H7 (cell line): ENCODE results near the gene LCE1E. TPM values are rescaled to one million over a fixed set of nuclear protein-coding genes. Genes with fewer than 3 reads are reported as not detected.

Source experiments
- DNase-seq: peaks from one replicate; pipeline ENCODE4 v3.0.0; 2012
- H3K27me3 ChIP-seq: 2 replicates; pipeline ENCODE4 v1.6.0; 2011; ENCODE audit warnings: mild to moderate bottlenecking, low read length; ENCODE audit not compliant: control insufficient read depth, insufficient read depth
- H3K36me3 ChIP-seq: replicated peaks from 2 replicates; pipeline ENCODE4 v1.5.1; 2011; ENCODE audit warnings: low read length; ENCODE audit not compliant: control insufficient read depth, insufficient read depth
- H3K4me3 ChIP-seq: 2 replicates; pipeline ENCODE4 v1.5.1; 2011; ENCODE audit warnings: low read depth, mild to moderate bottlenecking, control low read depth, low read length, moderate library complexity; ENCODE audit not compliant: insufficient read depth
- total RNA-seq: library from RNA; depleted of rRNA; stranded (reverse); fragments of >200 nt; shearing (Covaris generic); gene quantifications from 2 replicates; pipeline ENCODE4 v1.2.3, GENCODE V29; 2014; rRNA removed

The LCE1E gene
- total RNA-seq, 1 experiment from 2014 or later, result not detected

DNA sequence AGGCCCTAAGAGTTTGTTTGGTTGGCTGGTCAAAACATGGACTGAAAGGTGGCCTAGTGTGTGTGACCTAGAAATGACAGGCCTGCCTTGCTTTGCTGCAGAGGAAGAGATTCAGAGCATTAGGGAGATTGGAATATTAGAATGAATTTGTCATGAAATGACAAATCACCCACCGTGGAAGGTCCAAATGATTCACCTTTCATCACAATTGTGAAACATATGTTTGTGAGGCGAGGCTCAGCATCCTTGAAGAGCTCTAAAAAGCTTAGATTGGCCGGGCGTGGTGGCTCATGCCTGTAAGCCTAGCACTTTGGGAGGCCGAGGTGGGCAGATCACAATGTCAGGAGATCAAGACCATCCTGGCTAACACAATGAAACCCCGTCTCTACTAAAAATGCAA, 31.3 kb downstream of the LCE1E start:
- Histone ChIP-seq H3K36me3 (no peaks in the 10 kb centered on the region), H3K27me3 (no peaks in the 10 kb centered on the region), H3K4me3 (no peak overlapping the region)
- no peak for DNase-seq

DNA sequence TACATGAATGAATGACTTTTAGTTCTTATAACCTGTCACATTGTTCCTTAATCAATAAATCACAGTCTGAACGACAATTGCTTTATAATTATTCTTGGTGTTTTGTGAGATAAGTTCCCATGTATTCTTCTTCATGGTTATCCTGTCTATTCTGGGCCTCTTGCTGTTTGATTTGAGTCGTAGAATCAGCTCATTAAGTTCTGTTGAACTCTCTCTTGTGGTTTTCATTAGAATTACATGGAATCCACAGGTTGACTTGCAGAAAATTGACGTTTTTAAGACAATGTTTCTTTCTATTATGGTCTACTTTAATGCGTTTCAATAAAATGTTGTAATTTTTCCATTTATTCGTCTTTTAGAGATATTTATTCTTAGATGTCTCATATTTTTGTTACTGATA, 37.2 kb downstream of the LCE1E start:
- Histone ChIP-seq H3K36me3 (no peaks in the 10 kb centered on the region), H3K27me3 (no peaks in the 10 kb centered on the region), H3K4me3 (no peak overlapping the region)
- DNase-seq, result no peak

DNA sequence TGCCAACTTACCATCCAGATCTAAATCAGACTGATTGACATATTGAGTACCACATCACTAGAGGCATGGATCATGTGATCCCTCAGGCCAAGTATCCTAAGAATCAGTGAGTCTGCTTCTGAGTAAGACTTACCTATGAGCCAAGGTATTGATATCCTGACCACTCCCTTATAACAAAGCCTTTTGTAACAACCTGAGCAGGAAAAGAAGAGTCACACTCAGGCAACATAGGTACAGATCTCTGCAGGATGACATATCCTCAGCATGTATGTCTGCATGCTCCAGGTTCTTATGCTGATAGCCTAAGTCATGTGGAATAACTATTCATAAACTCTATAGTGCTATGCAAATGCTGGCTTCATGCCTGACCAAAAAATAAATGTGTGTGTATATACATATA, 38.9 kb downstream of the LCE1E start:
- Histone ChIP-seq H3K36me3 (no peaks in the 10 kb centered on the region), H3K4me3 (no peak overlapping the region), H3K27me3 (no peaks in the 10 kb centered on the region)
- DNase-seq, result no peak

DNA sequence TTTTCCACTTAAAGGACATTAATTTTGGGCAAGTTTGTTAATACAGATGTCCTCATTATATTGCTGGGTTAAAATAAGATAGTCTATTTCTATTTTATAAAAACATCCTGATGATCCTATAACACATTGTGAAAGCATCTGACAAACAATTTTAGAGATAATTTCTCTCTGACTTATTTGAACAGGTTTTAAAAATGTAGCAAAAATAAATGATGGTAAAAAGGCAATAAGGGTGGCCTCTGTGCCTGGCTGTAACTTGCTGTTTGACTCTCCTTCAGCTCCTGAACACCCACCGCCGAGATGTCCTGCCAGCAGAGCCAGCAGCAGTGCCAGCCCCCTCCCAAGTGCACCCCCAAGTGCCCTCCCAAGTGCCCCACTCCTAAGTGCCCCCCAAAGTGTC, 41.1 kb downstream of the LCE1E start, which contains the start of gene LCE1A:
TSS of gene LCE1A (plus strand) at position 301 of the 400 bp plus-strand sequence. CDS start at position 301, 0 bp downstream.
- Histone ChIP-seq H3K27me3 (no peaks in the 10 kb centered on the region), H3K4me3 (no peak within 1 kb of the TSS), H3K36me3 (no peaks in the 10 kb centered on the region)
- DNase-seq, result no peak

DNA sequence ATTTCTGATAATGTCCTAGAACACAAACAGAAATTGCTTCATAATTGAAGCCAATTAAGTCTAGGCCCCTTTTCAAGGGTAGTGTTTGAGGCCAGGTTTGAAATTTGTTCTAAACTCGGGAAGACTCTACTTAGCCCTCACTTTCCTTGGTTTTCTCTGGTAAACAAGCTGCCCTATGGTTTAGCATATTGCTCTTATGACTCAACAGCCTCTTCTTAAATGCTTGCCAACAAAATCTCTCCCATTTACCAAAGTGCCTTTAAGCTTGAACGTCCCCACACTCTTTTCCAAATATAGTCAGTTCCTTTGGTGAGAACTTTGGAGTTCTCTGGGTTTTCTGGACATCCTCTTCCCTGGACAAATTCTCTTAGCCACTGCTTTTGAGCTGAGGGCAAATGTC, 50.8 kb downstream of the LCE1E start:
- no peaks in the 10 kb centered on the region for H3K27me3 ChIP-seq
- no peaks in the 10 kb centered on the region for H3K36me3 ChIP-seq
- DNase-seq, result no peak
- no peak overlapping the region for H3K4me3 ChIP-seq

Other genes with a start within 250 kb of the LCE1E start
- gene LCE3E, start 219.5 kb upstream of the LCE1E start, total RNA-seq, result not detected in 2 replicates
- gene LCE3D, start 205.7 kb upstream of the LCE1E start, total RNA-seq, result not detected in 2 replicates
- gene LCE3C, start 186.0 kb upstream of the LCE1E start, total RNA-seq, result not detected in 2 replicates
- gene LCE3B, start 172.4 kb upstream of the LCE1E start, total RNA-seq, result not detected in 2 replicates
- gene LCE3A, start 163.2 kb upstream of the LCE1E start, total RNA-seq, result not detected in 2 replicates
- not detected in 2 replicates for gene LCE2D, start 122.9 kb upstream of the LCE1E start, total RNA-seq
- gene LCE2C, start 111.0 kb upstream of the LCE1E start, total RNA-seq, result not detected in 2 replicates
- not detected in 2 replicates for gene LCE2B, start 100.1 kb upstream of the LCE1E start, total RNA-seq
- gene LCE2A, start 87.9 kb upstream of the LCE1E start, total RNA-seq, result not detected in 2 replicates
- not detected in 2 replicates for gene LCE4A, start 78.1 kb upstream of the LCE1E start, total RNA-seq
- gene KPRP, start 28.2 kb upstream of the LCE1E start, total RNA-seq, result not detected in 2 replicates
- gene LCE1F, start 11.1 kb upstream of the LCE1E start, total RNA-seq, result not detected in 2 replicates
- gene LCE1D, start 10.5 kb downstream of the LCE1E start, total RNA-seq, result not detected in 2 replicates
- not detected in 2 replicates for gene LCE1C, start 20.4 kb downstream of the LCE1E start, total RNA-seq
- not detected in 2 replicates for gene LCE1B, start 25.7 kb downstream of the LCE1E start, total RNA-seq
- gene LCE1A, start 41.2 kb downstream of the LCE1E start, total RNA-seq, result not detected in 2 replicates
- gene LCE6A, start 56.6 kb downstream of the LCE1E start, total RNA-seq, result not detected in 2 replicates
- gene LCE7A, start 73.7 kb downstream of the LCE1E start, total RNA-seq, result not detected in 2 replicates
- not detected in 2 replicates for gene SMCP, start 92.1 kb downstream of the LCE1E start, total RNA-seq
- not detected in 2 replicates for gene IVL, start 122.3 kb downstream of the LCE1E start, total RNA-seq
- gene SPRR5, start 160.9 kb downstream of the LCE1E start, total RNA-seq, result not detected in 2 replicates
- gene SPRR4, start 184.4 kb downstream of the LCE1E start, total RNA-seq, result not detected in 2 replicates
- gene SPRR1A, start 197.8 kb downstream of the LCE1E start, total RNA-seq, result not detected in 2 replicates
- gene SPRR3, start 215.5 kb downstream of the LCE1E start, total RNA-seq, result not detected in 2 replicates
- not detected in 2 replicates for gene SPRR1B, start 244.9 kb downstream of the LCE1E start, total RNA-seq